ENCODE results near the gene MRTFB. TPM values are rescaled to one million over a fixed set of nuclear protein-coding genes. Genes with fewer than 3 reads are reported as not detected.

The MRTFB gene
- total RNA-seq, 1 donor from 2014 or later = 89.4 TPM

DNA sequence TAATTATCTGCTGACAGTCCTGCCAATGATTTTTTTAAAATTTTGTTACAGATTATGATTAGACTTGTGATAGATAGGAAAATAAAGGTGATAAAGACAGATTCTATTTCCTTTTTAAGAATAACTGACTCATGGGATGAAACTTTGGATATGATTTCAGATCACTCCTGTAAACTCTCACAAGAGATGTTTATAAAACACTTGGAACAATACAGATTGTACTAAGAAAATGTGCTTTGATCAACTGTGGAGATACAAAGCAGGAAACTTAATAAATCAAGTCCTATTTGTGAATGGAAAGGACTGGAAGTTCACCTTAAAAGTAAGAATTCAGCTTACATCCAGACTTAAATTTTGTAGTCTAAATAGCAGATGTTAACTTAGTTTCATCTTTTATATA, 21.4 kb downstream of the MRTFB start:
- Histone ChIP-seq H3K9me3 (no peaks in the 10 kb centered on the region), H3K27ac (no peak overlapping the region), H3K4me3 (no peak overlapping the region), H3K36me3 (no peaks in the 10 kb centered on the region), H3K27me3 (no peaks in the 10 kb centered on the region), H3K4me1 (peaks cover 0 to 3% of the 10 kb centered on the region in 2 donors)
- DNase-seq (ENCODE audit: low spot score in 2 of 2) = no peak
- no peak for TF ChIP-seq CTCF (IDR thresholded peaks at IDR 0.05)
- intact Hi-C loops (cut with DNase I) = no loop called here

GRCh38 chr16:14095883-14096551, 24.9 kb downstream of the MRTFB start:
- no peaks in the 10 kb centered on the region for H3K4me1 ChIP-seq
- no peak overlapping the region for H3K27ac ChIP-seq
- H3K4me3 ChIP-seq = no peak overlapping the region
- H3K9me3 ChIP-seq = no peaks in the 10 kb centered on the region
- no peaks in the 10 kb centered on the region for H3K36me3 ChIP-seq
- no peaks in the 10 kb centered on the region for H3K27me3 ChIP-seq
- intact Hi-C loops (cut with DNase I) = no loop called here
- no peak for DNase-seq (ENCODE audit: low spot score in 2 of 2)
- TF ChIP-seq CTCF (IDR thresholded peaks at IDR 0.05) = no peak

GRCh38 chr16:14097182-14097959, 26.3 kb downstream of the MRTFB start:
- Histone ChIP-seq H3K4me3 (no peak overlapping the region), H3K27ac (no peak overlapping the region)
- no peak for DNase-seq (ENCODE audit: low spot score in 2 of 2)

DNA sequence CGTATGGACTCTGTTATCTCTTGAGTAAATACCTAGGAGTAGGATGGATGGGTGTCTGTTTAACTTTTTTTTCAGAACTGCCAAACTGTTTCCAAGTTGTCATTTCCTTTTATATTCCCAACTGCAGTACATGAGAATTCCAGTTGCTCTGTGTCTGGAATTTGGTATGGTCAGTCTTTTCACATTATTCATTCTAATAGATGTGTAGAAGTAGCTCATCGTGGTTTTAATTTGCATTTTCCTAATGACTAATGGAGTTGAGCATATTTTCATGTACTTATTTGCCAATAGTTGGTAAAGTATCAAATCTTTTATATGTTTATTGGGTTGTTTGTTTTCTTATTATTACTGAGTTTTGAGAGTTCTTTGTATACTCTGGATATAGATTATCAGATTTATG, 27.0 kb downstream of the MRTFB start:
- Histone ChIP-seq H3K4me3 (no peak overlapping the region), H3K4me1 (peaks cover 0 to 2% of the 10 kb centered on the region in 2 donors), H3K27ac (no peak overlapping the region), H3K9me3 (no peaks in the 10 kb centered on the region), H3K27me3 (no peaks in the 10 kb centered on the region), H3K36me3 (no peaks in the 10 kb centered on the region)
- no peak for TF ChIP-seq CTCF (IDR thresholded peaks at IDR 0.05)
- no peak for DNase-seq (ENCODE audit: low spot score in 2 of 2)
- intact Hi-C loops (cut with DNase I) = no loop called here

More at GRCh38 chr16:14097182-14097959, 26.3 kb downstream of the MRTFB start:
- TF ChIP-seq CTCF (IDR thresholded peaks at IDR 0.05) = no peak
- Histone ChIP-seq H3K4me1 (peaks cover 0 to 2% of the 10 kb centered on the region in 2 donors), H3K36me3 (no peaks in the 10 kb centered on the region), H3K9me3 (no peaks in the 10 kb centered on the region), H3K27me3 (no peaks in the 10 kb centered on the region)
- intact Hi-C loops (cut with DNase I) = no loop called here

DNA sequence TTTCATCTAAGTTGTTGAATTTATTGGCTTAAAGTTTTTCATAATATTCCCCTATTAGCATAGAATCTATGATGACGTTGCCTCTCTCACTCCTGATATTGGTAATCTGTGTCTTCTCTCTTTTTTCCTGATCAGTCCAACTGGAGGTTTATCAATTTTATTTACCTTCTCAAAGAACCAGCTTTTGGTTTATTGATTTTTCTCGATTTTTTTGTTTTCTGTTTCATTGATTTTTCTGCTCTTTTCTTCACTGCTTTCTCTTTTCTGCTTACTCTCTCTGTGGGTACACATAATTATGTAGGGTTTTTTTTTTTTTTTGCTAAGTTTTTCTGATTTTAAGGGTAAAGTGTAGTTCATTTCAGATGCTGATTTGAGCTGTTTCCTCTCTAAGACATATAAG, 29.7 kb downstream of the MRTFB start:
- Histone ChIP-seq H3K27ac (no peak overlapping the region), H3K4me1 (peaks cover 0 to 8% of the 10 kb centered on the region in 2 donors), H3K9me3 (no peaks in the 10 kb centered on the region), H3K27me3 (no peaks in the 10 kb centered on the region), H3K36me3 (no peaks in the 10 kb centered on the region), H3K4me3 (no peak overlapping the region)
- TF ChIP-seq CTCF (IDR thresholded peaks at IDR 0.05) = no peak
- intact Hi-C loops (cut with DNase I) = no loop called here
- DNase-seq (ENCODE audit: low spot score in 2 of 2) = no peak

Measured in ascending aorta (tissue), 2 donors.